ENCODE measurements around the gene PCDH9.
"Not testable (repeated sequence)": the region's sequence is repeated elsewhere in the genome, so short reads cannot be mapped to it uniquely, and the experiment has no call there.

PCDH9 gene

GRCh38 chr13:66627512-66627911, 602.6 kb downstream of the PCDH9 start:
- no peak for DNase-seq

GRCh38 chr13:66624302-66624701, 605.8 kb downstream of the PCDH9 start:
- DNase-seq = no peak

GRCh38 chr13:66623129-66623820, 606.9 kb downstream of the PCDH9 start:
- DNase-seq = no peak

- not testable (repeated sequence) for DNase-seq
Observed at GRCh38 chr13:66621906-66622447, 608.2 kb downstream of the PCDH9 start.

- no peak for DNase-seq
Observed at GRCh38 chr13:66618702-66619101, 611.4 kb downstream of the PCDH9 start.

GRCh38 chr13:66617786-66618185, 612.4 kb downstream of the PCDH9 start:
- DNase-seq = no peak

GRCh38 chr13:66612983-66613382, 617.2 kb downstream of the PCDH9 start:
- no peak for DNase-seq

- DNase-seq = no peak
Observed at GRCh38 chr13:66586489-66586888, 643.6 kb downstream of the PCDH9 start.

- no peak for DNase-seq
Observed at GRCh38 chr13:66585669-66586203, 644.4 kb downstream of the PCDH9 start.

- no peak for DNase-seq
Observed at GRCh38 chr13:66581675-66582074, 648.5 kb downstream of the PCDH9 start.

- no peak for DNase-seq
Observed at GRCh38 chr13:66578305-66578704, 651.8 kb downstream of the PCDH9 start.

- no peak for DNase-seq
Observed at GRCh38 chr13:66577358-66577757, 652.8 kb downstream of the PCDH9 start.

- DNase-seq = no peak
Observed at GRCh38 chr13:66576381-66576780, 653.8 kb downstream of the PCDH9 start.

GRCh38 chr13:66574606-66575005, 655.5 kb downstream of the PCDH9 start:
- DNase-seq = no peak

- DNase-seq = no peak
Observed at GRCh38 chr13:66567899-66568612, 662.1 kb downstream of the PCDH9 start.

- no peak for DNase-seq
Observed at GRCh38 chr13:66565279-66565678, 664.9 kb downstream of the PCDH9 start.

- no peak for DNase-seq
Observed at GRCh38 chr13:66563076-66563475, 667.1 kb downstream of the PCDH9 start.

- DNase-seq = no peak
Observed at GRCh38 chr13:66562054-66562453, 668.1 kb downstream of the PCDH9 start.

- DNase-seq = no peak
Observed at GRCh38 chr13:66560991-66561390, 669.1 kb downstream of the PCDH9 start.

GRCh38 chr13:66560189-66560588, 669.9 kb downstream of the PCDH9 start:
- no peak for DNase-seq

GRCh38 chr13:66559093-66559492, 671.0 kb downstream of the PCDH9 start:
- DNase-seq = no peak

GRCh38 chr13:66558506-66558905, 671.6 kb downstream of the PCDH9 start:
- no peak for DNase-seq

- no peak for DNase-seq
Observed at GRCh38 chr13:66557357-66557756, 672.8 kb downstream of the PCDH9 start.

- no peak for DNase-seq
Observed at GRCh38 chr13:66556306-66556705, 673.8 kb downstream of the PCDH9 start.

Data from SIG-M5 (cell line).